ENCODE measurements around the gene POU2AF1.

The POU2AF1 gene

DNA sequence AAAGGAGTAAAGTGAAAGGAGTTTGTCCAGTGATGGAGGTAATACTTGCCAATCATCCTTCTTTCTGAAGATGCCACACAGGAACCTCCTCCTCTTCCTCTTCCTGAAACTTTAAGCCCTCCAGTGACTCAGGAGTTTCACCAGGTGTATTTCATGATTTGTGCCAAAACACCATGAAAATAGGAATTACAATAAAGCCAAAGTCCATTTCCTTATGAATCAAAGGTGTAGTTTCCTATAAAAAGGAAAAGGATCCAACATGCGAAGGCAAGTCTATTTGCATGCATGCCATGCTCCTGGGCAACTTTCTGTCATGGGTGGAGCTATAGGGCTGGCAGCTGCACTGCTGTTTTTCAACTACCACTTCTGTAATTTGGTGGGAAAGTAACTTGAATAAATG is 9.8 kb upstream of the POU2AF1 start:
- H3K27ac ChIP-seq (ENCODE audit: low read depth, low read length), result no peak overlapping the region
- peaks cover 0 to 10% (median 0%) of the 10 kb centered on the region in 5 donors for H3K4me1 ChIP-seq (ENCODE audit: control insufficient read depth in 5 of 5, insufficient read depth in 5 of 5, low read length in 5 of 5)
- H3K27me3 ChIP-seq (ENCODE audit: control insufficient read depth in 5 of 5, insufficient read depth in 4 of 5, low read length in 5 of 5), result peaks cover 0 to 3% (median 0%) of the 10 kb centered on the region in 5 donors
- no peaks in the 10 kb centered on the region for H3K36me3 ChIP-seq (ENCODE audit: control insufficient read depth in 5 of 5, insufficient read depth in 5 of 5, low read length in 5 of 5)
- peaks cover 0 to 3% (median 0%) of the 10 kb centered on the region in 5 donors for H3K9me3 ChIP-seq (ENCODE audit: control insufficient read depth in 5 of 5, low read length in 5 of 5)
- H3K9ac ChIP-seq (ENCODE audit: low read length in 5 of 5), result no peak overlapping the region
- H3K4me3 ChIP-seq (ENCODE audit: low read depth in 1 of 5, low read length in 5 of 5), result no peak overlapping the region

DNA sequence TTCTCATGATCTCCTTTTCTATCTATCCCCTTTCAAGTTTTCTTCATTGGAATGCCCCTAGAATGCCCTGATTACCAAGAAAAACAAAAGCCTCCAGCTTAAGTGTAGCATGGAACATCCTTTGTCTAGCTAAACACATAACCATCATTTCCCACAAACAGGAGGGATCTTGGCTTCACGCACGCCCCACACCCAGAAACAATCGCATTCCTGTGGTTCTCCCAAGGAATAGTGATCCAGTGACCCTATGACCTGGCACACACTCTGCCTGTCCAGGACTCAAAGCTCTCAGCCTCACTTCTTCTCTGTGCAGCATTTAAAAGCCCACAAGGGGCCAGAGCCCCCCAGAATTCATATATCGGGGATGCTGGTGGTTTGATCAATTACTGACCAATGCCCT is 9.3 kb upstream of the POU2AF1 start:
- H3K27ac ChIP-seq (ENCODE audit: low read depth, low read length), result no peak overlapping the region

DNA sequence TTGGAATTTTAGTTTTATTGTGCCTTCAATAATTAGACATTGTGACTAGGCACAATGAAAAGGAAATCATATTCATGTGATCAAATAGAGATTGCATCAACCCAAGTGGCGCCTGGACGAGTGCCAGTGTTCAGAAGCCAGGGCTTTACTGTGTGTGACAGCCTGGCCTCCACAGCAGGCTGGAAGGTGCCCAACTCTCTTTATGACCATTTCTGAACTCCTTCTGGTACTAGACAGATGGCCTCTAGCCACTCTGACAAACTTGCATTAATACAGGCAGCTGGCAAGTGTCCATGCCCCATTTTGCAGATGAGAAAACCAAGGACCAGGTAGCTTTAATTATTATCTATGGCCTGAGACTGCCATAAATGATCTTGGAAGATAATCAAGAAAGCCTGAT is 8.3 kb upstream of the POU2AF1 start:
- H3K9me3 ChIP-seq (ENCODE audit: control insufficient read depth in 5 of 5, low read length in 5 of 5), result peaks cover 0 to 3% (median 0%) of the 10 kb centered on the region in 5 donors
- H3K27me3 ChIP-seq (ENCODE audit: control insufficient read depth in 5 of 5, insufficient read depth in 4 of 5, low read length in 5 of 5), result peaks cover 0 to 2% (median 0%) of the 10 kb centered on the region in 5 donors
- peaks cover 0 to 10% (median 0%) of the 10 kb centered on the region in 5 donors for H3K4me1 ChIP-seq (ENCODE audit: control insufficient read depth in 5 of 5, insufficient read depth in 5 of 5, low read length in 5 of 5)
- no peak overlapping the region for H3K27ac ChIP-seq (ENCODE audit: low read depth, low read length)
- no peaks in the 10 kb centered on the region for H3K36me3 ChIP-seq (ENCODE audit: control insufficient read depth in 5 of 5, insufficient read depth in 5 of 5, low read length in 5 of 5)
- H3K9ac ChIP-seq (ENCODE audit: low read length in 5 of 5), result no peak overlapping the region
- no peak overlapping the region for H3K4me3 ChIP-seq (ENCODE audit: low read depth in 1 of 5, low read length in 5 of 5)

More for the DNA sequence above, 9.3 kb upstream of the POU2AF1 start:
- H3K27me3 ChIP-seq (ENCODE audit: control insufficient read depth in 5 of 5, insufficient read depth in 4 of 5, low read length in 5 of 5), result peaks cover 0 to 3% (median 0%) of the 10 kb centered on the region in 5 donors
- H3K9ac ChIP-seq (ENCODE audit: low read length in 5 of 5), result no peak overlapping the region
- H3K4me3 ChIP-seq (ENCODE audit: low read depth in 1 of 5, low read length in 5 of 5), result no peak overlapping the region
- peaks cover 0 to 10% (median 0%) of the 10 kb centered on the region in 5 donors for H3K4me1 ChIP-seq (ENCODE audit: control insufficient read depth in 5 of 5, insufficient read depth in 5 of 5, low read length in 5 of 5)
- no peaks in the 10 kb centered on the region for H3K36me3 ChIP-seq (ENCODE audit: control insufficient read depth in 5 of 5, insufficient read depth in 5 of 5, low read length in 5 of 5)
- H3K9me3 ChIP-seq (ENCODE audit: control insufficient read depth in 5 of 5, low read length in 5 of 5), result peaks cover 0 to 3% (median 0%) of the 10 kb centered on the region in 5 donors

DNA sequence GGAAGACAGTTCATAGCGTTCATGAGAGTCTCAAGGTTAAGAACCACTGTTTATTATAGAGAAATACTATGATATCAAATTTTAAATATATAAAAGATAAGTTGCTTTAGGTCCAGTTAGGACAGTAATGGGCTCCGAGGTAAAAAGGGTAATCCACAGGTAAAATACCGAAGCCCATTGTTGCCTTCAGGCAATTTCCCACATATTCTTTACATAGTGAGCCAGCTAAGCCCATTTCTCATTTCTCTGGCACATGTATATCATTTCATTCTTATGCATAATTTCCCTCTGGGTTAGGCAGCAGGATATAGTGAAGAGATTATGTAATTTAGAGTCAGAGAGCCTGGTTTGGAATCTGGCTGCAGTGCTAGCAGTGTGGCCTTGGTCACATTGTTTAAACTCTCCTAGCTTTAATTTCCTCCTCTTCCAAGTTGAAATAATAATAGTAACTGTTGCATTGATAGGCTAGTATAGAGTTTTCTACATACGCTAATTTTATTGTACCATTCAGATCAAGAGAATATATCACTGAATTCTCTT is 7.6 kb upstream of the POU2AF1 start:
- Histone ChIP-seq H3K27me3 (ENCODE audit: control insufficient read depth in 5 of 5, insufficient read depth in 4 of 5, low read length in 5 of 5) (peaks cover 0 to 2% (median 0%) of the 10 kb centered on the region in 5 donors), H3K9ac (ENCODE audit: low read length in 5 of 5) (no peak overlapping the region)

DNA sequence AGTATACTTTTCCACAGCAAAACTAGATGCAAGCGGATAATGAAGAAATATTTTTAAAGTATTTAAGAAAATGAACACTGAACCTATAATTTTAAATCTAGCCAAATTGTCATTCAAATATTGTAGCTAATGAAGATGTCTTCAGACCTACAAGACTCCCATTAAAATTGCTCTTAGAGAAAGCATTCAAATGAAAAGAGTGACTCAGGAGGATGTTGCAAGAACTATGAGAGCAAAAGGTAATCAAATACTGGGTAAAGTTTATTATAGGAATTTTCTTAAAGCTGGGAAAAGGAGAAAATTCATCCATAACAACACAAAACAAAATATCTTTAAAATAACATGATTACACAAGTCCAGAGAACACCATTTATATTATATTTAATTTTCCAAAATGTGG is 5.4 kb upstream of the POU2AF1 start:
- H3K4me1 ChIP-seq (ENCODE audit: control insufficient read depth in 5 of 5, insufficient read depth in 5 of 5, low read length in 5 of 5), result peaks cover 0 to 7% (median 1%) of the 10 kb centered on the region in 5 donors
- H3K4me3 ChIP-seq (ENCODE audit: low read depth in 1 of 5, low read length in 5 of 5), result no peak overlapping the region
- H3K27me3 ChIP-seq (ENCODE audit: control insufficient read depth in 5 of 5, insufficient read depth in 4 of 5, low read length in 5 of 5), result peaks cover 0 to 3% (median under 1%) of the 10 kb centered on the region in 5 donors
- no peaks in the 10 kb centered on the region for H3K36me3 ChIP-seq (ENCODE audit: control insufficient read depth in 5 of 5, insufficient read depth in 5 of 5, low read length in 5 of 5)
- H3K27ac ChIP-seq (ENCODE audit: low read depth, low read length), result no peak overlapping the region
- H3K9ac ChIP-seq (ENCODE audit: low read length in 5 of 5), result no peak overlapping the region
- H3K9me3 ChIP-seq (ENCODE audit: control insufficient read depth in 5 of 5, low read length in 5 of 5), result peaks cover 0 to 3% (median 0%) of the 10 kb centered on the region in 5 donors

More for the DNA sequence above, 7.6 kb upstream of the POU2AF1 start:
- Histone ChIP-seq H3K9me3 (ENCODE audit: control insufficient read depth in 5 of 5, low read length in 5 of 5) (peaks cover 0 to 3% (median 0%) of the 10 kb centered on the region in 5 donors), H3K27ac (ENCODE audit: low read depth, low read length) (no peak overlapping the region), H3K4me1 (ENCODE audit: control insufficient read depth in 5 of 5, insufficient read depth in 5 of 5, low read length in 5 of 5) (peaks cover 0 to 10% (median 0%) of the 10 kb centered on the region in 5 donors), H3K36me3 (ENCODE audit: control insufficient read depth in 5 of 5, insufficient read depth in 5 of 5, low read length in 5 of 5) (no peaks in the 10 kb centered on the region), H3K4me3 (ENCODE audit: low read depth in 1 of 5, low read length in 5 of 5) (no peak overlapping the region)

DNA sequence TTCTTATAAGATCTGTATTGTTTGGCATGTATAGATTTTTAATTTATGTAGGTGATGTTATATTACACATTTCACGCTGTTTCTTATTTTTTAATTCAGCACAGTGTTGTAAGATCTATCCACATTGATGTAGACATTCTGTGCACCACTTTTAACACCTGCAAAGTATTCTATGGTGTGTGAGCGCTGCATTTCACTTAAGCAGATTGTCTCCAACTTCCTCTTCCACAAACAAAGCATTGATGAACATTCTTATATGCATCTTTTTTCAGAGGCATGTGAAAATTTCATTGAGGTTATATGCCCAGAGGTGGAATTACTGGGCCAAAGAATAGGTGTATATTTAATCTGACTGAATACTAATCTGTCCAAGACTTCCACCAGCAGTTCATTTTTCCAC is 3.4 kb upstream of the POU2AF1 start:
- peaks cover 0 to 6% (median 0%) of the 10 kb centered on the region in 5 donors for H3K27me3 ChIP-seq (ENCODE audit: control insufficient read depth in 5 of 5, insufficient read depth in 4 of 5, low read length in 5 of 5)
- H3K27ac ChIP-seq (ENCODE audit: low read depth, low read length), result no peak overlapping the region
- no peak overlapping the region for H3K9ac ChIP-seq (ENCODE audit: low read length in 5 of 5)
- H3K9me3 ChIP-seq (ENCODE audit: control insufficient read depth in 5 of 5, low read length in 5 of 5), result peaks cover 0 to 3% (median 0%) of the 10 kb centered on the region in 5 donors
- H3K4me3 ChIP-seq (ENCODE audit: low read depth in 1 of 5, low read length in 5 of 5), result no peak overlapping the region
- peaks cover 0 to 16% (median 8%) of the 10 kb centered on the region in 5 donors for H3K4me1 ChIP-seq (ENCODE audit: control insufficient read depth in 5 of 5, insufficient read depth in 5 of 5, low read length in 5 of 5)
- no peaks in the 10 kb centered on the region for H3K36me3 ChIP-seq (ENCODE audit: control insufficient read depth in 5 of 5, insufficient read depth in 5 of 5, low read length in 5 of 5)

DNA sequence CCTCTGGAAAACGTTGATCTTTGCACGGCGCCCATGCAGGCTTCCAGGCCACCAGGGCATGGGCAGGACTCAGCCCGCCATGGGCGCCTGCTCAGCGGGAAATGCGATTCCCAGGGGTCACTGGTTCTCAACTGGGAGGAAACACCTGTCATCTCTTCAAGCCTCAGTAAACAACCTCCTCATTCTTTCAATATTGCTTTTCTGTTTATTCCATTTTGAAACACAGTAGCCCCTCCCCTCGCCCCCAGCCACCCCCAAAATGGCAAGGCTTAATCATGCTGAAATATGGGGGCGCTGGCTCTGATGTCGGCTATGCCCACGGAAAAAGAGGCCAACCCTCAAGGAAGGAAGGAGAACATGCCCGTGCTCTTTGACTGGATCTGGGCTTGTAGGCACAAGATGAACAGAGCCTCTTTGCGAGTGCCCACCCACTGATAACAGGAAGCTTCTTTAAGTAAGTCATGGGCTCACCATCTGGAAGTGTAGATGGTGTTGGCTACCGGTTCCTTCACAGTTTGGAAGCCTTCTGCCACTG is 594 bp upstream of the POU2AF1 start:
- Histone ChIP-seq H3K9ac (ENCODE audit: low read length in 5 of 5) (no peak overlapping the region), H3K4me1 (ENCODE audit: control insufficient read depth in 5 of 5, insufficient read depth in 5 of 5, low read length in 5 of 5) (peaks cover 0 to 16% (median 8%) of the 10 kb centered on the region in 5 donors), H3K27ac (ENCODE audit: low read depth, low read length) (no peak overlapping the region)

DNA sequence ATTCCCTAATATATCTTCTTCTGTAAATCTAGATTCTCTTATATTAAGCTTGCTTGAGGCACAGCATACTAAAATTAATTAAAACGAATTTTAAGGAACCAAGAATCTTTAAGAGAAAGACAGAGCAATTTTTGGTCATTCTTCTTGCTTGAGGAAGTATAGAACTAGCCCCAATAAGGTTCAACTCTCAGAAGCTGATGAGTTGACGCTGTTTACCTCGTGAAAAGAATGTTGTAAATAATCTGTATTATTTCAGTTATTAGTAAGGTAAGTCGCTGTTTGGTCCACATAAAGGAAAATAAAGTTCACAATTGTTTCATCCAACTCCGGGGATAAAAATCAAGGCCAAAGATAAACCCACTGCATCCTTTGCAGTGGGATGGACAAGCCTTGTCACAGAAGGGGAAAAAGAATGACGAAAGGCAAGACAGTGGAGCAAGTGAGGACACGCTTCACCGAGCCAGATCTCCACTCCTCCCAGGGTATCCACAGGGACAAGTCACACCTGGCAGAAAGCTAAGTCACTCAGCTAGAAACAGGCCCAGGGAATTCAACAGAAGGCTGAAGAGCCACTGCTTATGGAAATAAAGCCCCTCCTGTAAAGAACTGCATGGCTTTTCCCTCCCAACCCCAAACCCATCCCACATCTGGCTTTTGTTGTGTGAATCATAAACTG is 752 bp downstream of the POU2AF1 start:
- H3K9me3 ChIP-seq (ENCODE audit: control insufficient read depth in 5 of 5, low read length in 5 of 5), result no peaks in the 10 kb centered on the region
- no peak overlapping the region for H3K4me3 ChIP-seq (ENCODE audit: low read depth in 1 of 5, low read length in 5 of 5)
- H3K27me3 ChIP-seq (ENCODE audit: control insufficient read depth in 5 of 5, insufficient read depth in 4 of 5, low read length in 5 of 5), result peaks cover 0 to 6% (median 0%) of the 10 kb centered on the region in 5 donors
- no peaks in the 10 kb centered on the region for H3K36me3 ChIP-seq (ENCODE audit: control insufficient read depth in 5 of 5, insufficient read depth in 5 of 5, low read length in 5 of 5)
- H3K4me1 ChIP-seq (ENCODE audit: control insufficient read depth in 5 of 5, insufficient read depth in 5 of 5, low read length in 5 of 5), result peaks cover 0 to 16% (median 8%) of the 10 kb centered on the region in 5 donors
- H3K9ac ChIP-seq (ENCODE audit: low read length in 5 of 5), result no peak overlapping the region
- H3K27ac ChIP-seq (ENCODE audit: low read depth, low read length), result no peak overlapping the region

More for the DNA sequence above, 594 bp upstream of the POU2AF1 start:
- Histone ChIP-seq H3K9me3 (ENCODE audit: control insufficient read depth in 5 of 5, low read length in 5 of 5) (no peaks in the 10 kb centered on the region), H3K4me3 (ENCODE audit: low read depth in 1 of 5, low read length in 5 of 5) (peak overlapping the region in 3 of 5 donors; percentile 32 to 42 (median 42)), H3K27me3 (ENCODE audit: control insufficient read depth in 5 of 5, insufficient read depth in 4 of 5, low read length in 5 of 5) (peaks cover 0 to 6% (median 0%) of the 10 kb centered on the region in 5 donors), H3K36me3 (ENCODE audit: control insufficient read depth in 5 of 5, insufficient read depth in 5 of 5, low read length in 5 of 5) (no peaks in the 10 kb centered on the region)

DNA sequence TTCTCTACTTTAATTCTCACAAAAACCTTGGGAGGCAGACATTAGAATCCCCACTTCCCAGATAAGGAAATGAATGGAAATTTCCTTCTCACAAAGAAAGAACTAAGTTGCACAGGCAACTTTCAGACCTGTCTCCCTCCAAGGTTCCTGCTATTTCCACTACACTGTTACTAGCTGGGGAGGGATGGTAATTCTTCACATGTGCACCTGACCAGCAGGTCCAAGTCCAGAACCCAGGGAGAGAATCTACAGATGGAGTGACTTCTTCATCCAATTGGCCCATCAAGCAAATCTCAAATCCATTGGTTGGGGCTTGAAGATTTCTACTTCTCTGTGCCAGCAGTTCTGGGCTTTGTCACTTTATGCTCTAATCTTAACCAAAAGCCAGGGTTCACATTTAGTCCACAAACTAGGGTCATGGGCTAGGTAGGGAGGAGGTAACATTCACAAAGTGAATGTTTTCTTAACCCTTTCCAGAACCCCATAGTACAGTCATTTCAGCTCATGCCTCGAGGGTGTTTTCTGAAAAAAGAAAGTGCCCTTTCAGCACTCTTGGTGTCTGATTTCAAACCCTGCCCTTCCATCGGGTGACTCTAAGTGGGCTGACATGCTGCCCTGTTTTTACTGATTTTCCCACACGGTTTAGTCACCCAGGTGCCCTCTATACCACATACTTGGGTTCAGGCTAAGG is 2.7 kb downstream of the POU2AF1 start:
- H3K36me3 ChIP-seq (ENCODE audit: control insufficient read depth in 5 of 5, insufficient read depth in 5 of 5, low read length in 5 of 5), result no peaks in the 10 kb centered on the region
- no peak overlapping the region for H3K4me3 ChIP-seq (ENCODE audit: low read depth in 1 of 5, low read length in 5 of 5)
- H3K4me1 ChIP-seq (ENCODE audit: control insufficient read depth in 5 of 5, insufficient read depth in 5 of 5, low read length in 5 of 5), result peaks cover 0 to 16% (median 8%) of the 10 kb centered on the region in 5 donors
- H3K27ac ChIP-seq (ENCODE audit: low read depth, low read length), result no peak overlapping the region
- no peaks in the 10 kb centered on the region for H3K9me3 ChIP-seq (ENCODE audit: control insufficient read depth in 5 of 5, low read length in 5 of 5)
- H3K27me3 ChIP-seq (ENCODE audit: control insufficient read depth in 5 of 5, insufficient read depth in 4 of 5, low read length in 5 of 5), result peaks cover 0 to 6% (median 0%) of the 10 kb centered on the region in 5 donors
- H3K9ac ChIP-seq (ENCODE audit: low read length in 5 of 5), result no peak overlapping the region
